C4-2B (cell line): ENCODE results near the gene DGKI.

ENCODE experiments used
- CTCF ChIP-seq: fragments of 450-650 bp; conservative IDR thresholded peaks from 2 replicates; pipeline ENCODE4 v1.5.1; 2017; ENCODE audit warnings: mild to moderate bottlenecking
- ZFX ChIP-seq: fragments of 450-650 bp; IDR thresholded peaks from 2 replicates; pipeline ENCODE4 v1.6.1; 2017

GRCh38 chr7:137836113-137836509 lies 10.7 kb downstream of the DGKI start:
- no peak for TF ChIP-seq CTCF
- no peak for TF ChIP-seq ZFX
